ENCODE data around the gene PTPRE.

The PTPRE gene

GRCh38 chr10:127908106-127908958, 1.4 kb downstream of the PTPRE start:
- DNase-seq, result no peak

- no peak for DNase-seq
Observed at GRCh38 chr10:127908959-127909267, 2.0 kb downstream of the PTPRE start.

GRCh38 chr10:127909716-127910463, 3.0 kb downstream of the PTPRE start:
- DNase-seq, result no peak

DNA sequence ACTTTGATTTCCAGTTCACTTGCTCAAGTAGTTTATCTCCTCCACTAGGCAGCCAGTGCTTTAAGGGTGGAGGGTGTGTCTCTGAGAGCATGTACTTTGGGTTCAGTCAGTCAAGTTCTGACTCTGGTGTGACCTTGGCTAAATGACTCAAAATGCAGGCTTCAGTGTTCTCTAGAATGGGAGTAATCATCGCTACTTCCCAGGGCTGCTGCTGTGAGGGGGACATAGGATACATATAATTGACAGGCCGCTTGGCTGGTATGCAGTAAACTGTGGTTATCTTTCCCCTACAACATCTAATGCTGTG, 3.5 kb downstream of the PTPRE start:
- no peak for DNase-seq

GRCh38 chr10:127911218-127911866, 4.4 kb downstream of the PTPRE start:
- no peak for DNase-seq

DNA sequence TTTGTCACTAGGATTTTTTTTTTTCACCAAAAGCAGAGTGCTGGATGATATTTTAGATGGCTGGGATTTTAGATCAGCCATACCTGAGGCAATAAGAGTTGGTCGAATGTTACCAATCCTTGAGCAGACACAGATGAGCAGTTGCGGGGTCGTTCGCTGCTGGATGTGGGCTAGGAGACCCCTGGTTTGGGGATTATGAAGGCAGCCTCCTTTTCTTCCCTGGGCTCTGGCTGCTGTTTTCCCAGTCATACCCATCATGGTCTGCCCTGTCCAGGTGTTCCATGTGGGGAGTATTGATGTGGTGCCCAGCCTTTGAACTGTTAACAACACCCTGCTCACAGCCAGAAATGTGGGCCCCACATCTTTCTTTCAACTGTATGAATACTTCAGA, 5.0 kb downstream of the PTPRE start:
- no peak for DNase-seq

DNA sequence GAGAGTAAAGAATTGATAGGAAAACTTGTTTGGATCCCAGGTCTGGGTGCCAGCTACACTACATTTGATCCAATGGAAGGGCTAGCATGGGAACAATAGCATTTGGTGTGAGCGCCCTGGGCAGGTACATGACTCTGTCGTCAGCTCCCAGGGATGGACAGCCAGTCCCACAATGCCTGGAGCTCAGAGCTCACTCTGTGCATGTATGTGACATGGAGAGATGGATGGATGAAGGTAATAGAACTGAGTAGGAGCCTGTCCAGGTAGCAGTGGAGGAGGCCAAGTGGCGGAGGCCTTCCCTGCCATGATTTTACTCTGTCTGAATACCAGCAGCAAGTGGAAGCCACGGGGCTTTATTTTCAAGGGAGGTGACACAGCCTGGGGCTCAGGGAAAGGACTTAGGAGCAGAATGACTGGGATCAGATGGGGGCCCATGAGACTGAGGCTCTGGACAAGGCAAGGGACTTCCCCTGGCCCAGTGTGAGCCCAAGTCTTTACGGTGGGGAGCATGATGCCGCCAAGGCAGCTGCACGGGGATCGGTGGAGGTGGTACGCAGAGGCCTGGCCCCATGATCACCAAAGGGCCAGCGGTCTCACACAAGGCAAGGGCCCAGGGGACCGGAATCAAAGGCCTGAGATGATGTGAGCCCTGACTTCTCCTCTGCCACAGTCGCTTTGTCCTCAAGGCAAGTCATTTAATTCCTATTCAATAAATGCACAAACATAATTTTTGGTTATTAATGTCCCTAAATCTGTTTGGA, 5.9 kb downstream of the PTPRE start:
- no peak for DNase-seq

GRCh38 chr10:127913368-127913759, 6.5 kb downstream of the PTPRE start:
- DNase-seq, result no peak

DNA sequence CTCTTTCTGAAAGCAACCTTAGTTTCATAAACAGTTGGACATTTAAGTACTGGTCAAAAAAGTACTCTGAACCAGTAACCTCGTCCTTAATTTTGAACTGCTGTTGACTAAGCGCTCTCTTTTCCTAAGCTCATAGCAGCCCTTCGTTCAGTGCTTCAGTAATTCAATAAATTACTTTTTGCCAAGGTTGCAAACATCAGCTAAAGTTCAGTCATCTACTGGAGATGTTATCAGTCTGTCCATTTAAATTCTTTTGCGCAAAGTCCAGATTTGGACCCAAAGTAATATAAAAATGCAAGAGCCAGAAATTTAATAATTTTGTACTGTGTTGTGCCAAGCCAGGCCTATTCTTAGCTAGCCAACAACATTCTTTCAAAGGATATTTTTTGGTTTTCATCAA, 8.4 kb downstream of the PTPRE start:
- DNase-seq, result no peak

GRCh38 chr10:127916826-127917225, 9.9 kb downstream of the PTPRE start:
- DNase-seq, result no peak

- DNase-seq, result no peak
Observed at GRCh38 chr10:127918572-127918971, 11.7 kb downstream of the PTPRE start.

GRCh38 chr10:127919418-127920271, 12.7 kb downstream of the PTPRE start:
- no peak for DNase-seq

DNA sequence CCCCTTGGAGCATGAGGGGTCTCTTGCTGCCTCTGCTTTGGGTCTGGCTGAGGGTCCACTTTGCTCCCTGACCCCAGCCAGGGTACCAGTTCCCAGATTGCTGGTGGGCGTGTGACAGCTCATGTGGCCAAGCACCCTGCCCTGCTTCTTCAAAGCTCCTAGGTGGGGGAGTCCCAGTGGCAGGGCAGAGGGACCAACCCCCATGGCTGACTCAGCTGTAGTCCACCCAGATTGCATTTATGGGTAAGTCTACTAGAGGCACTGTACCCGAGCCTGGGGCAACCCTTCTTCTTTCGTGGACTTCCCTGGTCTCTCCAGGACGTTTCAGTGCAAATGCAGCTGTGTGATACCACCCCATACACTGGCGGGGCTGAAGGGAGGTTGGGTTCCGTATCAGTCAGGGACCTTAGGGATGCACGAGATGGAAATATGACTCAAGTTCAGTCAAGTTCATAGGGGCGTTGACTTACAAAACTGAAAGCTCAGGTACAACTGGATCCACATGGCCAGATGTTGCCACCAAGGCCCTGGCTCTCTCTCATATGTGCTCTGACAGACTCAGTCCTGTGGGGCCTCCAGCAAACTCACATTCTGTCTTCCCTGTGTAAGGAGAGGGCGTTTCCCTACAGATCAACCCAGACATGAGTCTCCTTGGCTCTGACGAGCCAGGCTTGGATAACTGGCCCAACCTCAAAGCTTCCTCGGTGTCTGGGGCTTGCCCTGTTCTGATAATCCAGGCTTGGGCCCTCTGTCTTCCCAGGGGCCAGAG, 13.6 kb downstream of the PTPRE start:
- no peak for DNase-seq

DNA sequence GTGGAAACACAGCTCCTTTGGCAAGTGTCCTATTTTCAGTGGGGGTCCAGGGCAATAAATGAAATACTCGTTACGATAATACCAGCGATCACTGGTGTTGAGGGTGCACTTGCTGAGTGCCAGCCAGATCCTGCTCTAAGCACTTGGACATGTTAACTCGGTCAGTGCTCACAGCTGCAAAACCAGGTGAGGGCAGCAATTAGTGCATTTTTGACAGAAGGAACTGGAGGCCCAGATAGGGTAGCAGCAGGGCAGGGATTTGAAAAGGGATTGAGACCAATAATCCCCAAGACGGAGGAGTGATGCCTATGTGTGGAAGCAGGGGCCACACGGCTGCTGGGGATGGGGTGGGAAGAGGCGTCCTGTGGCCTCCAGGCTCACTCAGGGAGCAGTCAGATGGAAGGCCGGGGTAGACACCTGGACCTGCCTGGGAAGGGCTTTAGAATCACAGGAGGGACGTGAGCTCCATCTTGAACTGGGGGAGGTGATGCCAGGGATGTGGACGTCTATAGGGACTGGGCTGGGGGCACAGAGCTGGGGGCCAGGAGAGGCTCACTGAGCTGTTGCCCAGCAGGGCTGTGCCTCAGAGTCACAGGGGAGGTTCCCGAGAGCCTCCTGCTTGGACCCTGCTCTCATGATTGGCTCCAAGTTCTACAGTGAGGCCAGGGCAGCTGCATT, 14.3 kb downstream of the PTPRE start:
- DNase-seq, result no peak

DNA sequence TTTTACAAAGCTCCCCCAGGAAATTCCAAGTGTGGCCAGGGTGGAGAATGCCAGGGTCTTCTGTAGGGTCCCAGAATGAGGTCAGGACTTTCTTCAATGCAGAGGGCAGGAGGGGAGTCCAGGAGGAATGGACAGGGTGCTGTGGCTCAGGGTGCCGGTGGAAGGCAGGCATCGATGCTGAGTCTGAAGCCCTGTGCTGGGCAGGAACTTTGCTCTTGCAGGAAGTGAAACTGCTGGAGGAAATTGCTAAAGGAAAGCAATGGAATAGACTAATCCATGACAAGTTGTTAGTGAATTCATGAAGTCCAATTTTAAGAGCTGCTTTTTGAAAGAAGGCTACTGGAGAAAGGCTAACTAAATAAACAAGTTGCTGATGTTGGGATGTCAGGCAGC, 14.8 kb downstream of the PTPRE start:
- DNase-seq, result no peak

DNA sequence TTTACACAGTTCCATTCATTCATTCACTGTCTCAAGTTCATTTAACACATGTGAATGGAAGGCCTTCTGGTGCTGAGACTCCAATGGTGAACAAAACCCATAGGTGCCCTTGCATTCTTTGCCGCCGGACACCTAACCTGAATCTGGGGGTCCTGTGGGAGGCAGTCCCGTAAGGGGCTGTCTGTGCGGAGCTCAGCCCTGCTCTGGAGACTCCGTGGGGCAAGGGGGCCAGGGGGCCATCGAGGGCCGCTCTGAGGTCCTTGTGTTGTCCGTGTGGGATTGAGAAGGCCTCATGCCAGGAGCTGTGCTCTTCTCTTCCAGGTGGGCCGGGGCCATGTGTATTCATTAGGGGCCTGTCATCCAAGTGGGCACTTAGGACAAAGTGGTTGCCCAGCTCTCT, 15.3 kb downstream of the PTPRE start:
- DNase-seq, result no peak

- no peak for DNase-seq
Observed at GRCh38 chr10:127922675-127923366, 15.9 kb downstream of the PTPRE start.

GRCh38 chr10:127923646-127924045, 16.7 kb downstream of the PTPRE start:
- no peak for DNase-seq

- no peak for DNase-seq
Observed at GRCh38 chr10:127925471-127926207, 18.7 kb downstream of the PTPRE start.

- DNase-seq, result no peak
Observed at GRCh38 chr10:127926455-127926854, 19.6 kb downstream of the PTPRE start.
